GM19099 (cell line): ENCODE measurements around the gene EGLN2.
"Not testable (repeated sequence)": the region's sequence is repeated elsewhere in the genome, so short reads cannot be mapped to it uniquely, and the experiment has no call there.

Source experiments
- POLR2A ChIP-seq: IDR thresholded peaks from 3 replicates; pipeline ENCODE4 v1.6.1; 2011; ENCODE audit warnings: low read depth; ENCODE audit not compliant: insufficient read length; ENCODE audit errors: extremely low read depth

The EGLN2 gene

GRCh38 chr19:40836754-40837429 lies 37.9 kb downstream of the EGLN2 start:
- no peak for TF ChIP-seq POLR2A

DNA sequence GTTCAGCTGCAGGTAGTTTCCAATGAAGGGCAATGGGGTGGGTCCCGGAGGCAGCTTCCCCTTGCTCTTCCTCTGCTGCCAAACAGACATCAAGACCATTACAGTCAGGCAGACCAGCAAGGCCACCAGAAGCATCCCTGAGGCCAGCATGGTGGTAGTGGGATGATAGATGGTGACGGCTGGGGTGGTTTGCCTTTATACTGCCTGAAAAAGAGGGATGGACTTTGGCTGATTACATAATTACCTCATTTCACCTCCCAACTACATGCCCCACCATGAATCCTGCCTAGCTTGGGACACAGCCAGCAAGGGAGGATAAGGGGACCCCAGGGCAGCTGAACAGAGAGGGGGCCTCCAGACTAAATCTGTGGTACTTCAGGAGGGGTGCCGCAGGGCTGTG lies 51.3 kb downstream of the EGLN2 start, which contains the start of gene CYP2A6:
Gene CYP2A6 (minus strand): TSS at position 171 of the 400 bp plus-strand sequence. CDS start 21 bp downstream, at position 150.
- not testable (repeated sequence) for TF ChIP-seq POLR2A
